Measurements from ENCODE around the gene AQP3. TPM values are rescaled to one million over a fixed set of nuclear protein-coding genes. Genes with fewer than 3 reads are reported as not detected.

The AQP3 gene
- total RNA-seq, 2 donors from 2014 or later: 2.2 to 2.7 TPM

DNA sequence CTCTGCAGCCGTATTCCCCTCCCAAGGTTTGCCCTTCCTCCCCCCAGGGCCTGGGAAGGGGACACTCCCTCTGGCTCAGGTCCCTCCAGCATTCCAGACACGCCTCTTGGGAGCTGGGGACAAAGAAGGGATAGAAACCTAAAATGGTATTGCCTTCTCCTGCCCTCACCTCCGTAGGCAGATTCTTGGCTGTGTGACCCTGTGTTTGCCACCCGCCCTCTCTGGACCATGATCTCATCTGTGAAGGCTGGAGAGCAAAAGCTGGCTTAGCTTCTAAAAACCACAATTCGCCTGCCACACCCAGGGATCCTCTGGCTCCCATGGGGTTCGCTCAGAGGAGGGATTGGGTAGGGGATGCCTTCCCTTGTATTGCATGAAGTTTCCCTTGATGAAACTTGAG, 7.7 kb downstream of the AQP3 start:
- DNase-seq: no peak
- no peaks in the 10 kb centered on the region for H3K36me3 Mint-ChIP-seq (ENCODE audit: low read depth)
- peaks cover 21% of the 10 kb centered on the region for H3K4me1 Mint-ChIP-seq
- H3K27me3 Mint-ChIP-seq (ENCODE audit: insufficient read depth): peaks cover 7% of the 10 kb centered on the region
- H3K4me3 Mint-ChIP-seq: no peak overlapping the region
- H3K9me3 Mint-ChIP-seq: no peaks in the 10 kb centered on the region
- Histone ChIP-seq H3K9ac (ENCODE audit: extremely low read depth, low read length, poor library complexity, severe bottlenecking) (no peak overlapping the region), H3K4me1 (ENCODE audit: control insufficient read depth, insufficient read depth, low read length) (peaks cover 2% of the 10 kb centered on the region), H3K27ac (ENCODE audit: low read depth, low read length) (no peak overlapping the region), H3K27me3 (ENCODE audit: control insufficient read depth, insufficient read depth, low read length, poor library complexity, severe bottlenecking) (no peaks in the 10 kb centered on the region), H3K9me3 (ENCODE audit: control insufficient read depth, low read length) (no peaks in the 10 kb centered on the region), H3K36me3 (ENCODE audit: control insufficient read depth, insufficient read depth, low read length) (no peaks in the 10 kb centered on the region), H3K4me3 (ENCODE audit: low read length) (no peak overlapping the region)
- WGBS, 2 experiments (ENCODE audit: insufficient coverage in 1 of 2, insufficient read length in 1 of 2): 78 to 84% methylated on average over 3 to 6 of the region's 6 CpGs
- H3K27ac Mint-ChIP-seq: no peak overlapping the region
- TF ChIP-seq, protein P1, sequence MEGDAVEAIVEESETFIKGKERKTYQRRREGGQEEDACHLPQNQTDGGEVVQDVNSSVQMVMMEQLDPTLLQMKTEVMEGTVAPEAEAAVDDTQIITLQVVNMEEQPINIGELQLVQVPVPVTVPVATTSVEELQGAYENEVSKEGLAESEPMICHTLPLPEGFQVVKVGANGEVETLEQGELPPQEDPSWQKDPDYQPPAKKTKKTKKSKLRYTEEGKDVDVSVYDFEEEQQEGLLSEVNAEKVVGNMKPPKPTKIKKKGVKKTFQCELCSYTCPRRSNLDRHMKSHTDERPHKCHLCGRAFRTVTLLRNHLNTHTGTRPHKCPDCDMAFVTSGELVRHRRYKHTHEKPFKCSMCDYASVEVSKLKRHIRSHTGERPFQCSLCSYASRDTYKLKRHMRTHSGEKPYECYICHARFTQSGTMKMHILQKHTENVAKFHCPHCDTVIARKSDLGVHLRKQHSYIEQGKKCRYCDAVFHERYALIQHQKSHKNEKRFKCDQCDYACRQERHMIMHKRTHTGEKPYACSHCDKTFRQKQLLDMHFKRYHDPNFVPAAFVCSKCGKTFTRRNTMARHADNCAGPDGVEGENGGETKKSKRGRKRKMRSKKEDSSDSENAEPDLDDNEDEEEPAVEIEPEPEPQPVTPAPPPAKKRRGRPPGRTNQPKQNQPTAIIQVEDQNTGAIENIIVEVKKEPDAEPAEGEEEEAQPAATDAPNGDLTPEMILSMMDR (conservative IDR thresholded peaks at IDR 0.05): no peak

DNA sequence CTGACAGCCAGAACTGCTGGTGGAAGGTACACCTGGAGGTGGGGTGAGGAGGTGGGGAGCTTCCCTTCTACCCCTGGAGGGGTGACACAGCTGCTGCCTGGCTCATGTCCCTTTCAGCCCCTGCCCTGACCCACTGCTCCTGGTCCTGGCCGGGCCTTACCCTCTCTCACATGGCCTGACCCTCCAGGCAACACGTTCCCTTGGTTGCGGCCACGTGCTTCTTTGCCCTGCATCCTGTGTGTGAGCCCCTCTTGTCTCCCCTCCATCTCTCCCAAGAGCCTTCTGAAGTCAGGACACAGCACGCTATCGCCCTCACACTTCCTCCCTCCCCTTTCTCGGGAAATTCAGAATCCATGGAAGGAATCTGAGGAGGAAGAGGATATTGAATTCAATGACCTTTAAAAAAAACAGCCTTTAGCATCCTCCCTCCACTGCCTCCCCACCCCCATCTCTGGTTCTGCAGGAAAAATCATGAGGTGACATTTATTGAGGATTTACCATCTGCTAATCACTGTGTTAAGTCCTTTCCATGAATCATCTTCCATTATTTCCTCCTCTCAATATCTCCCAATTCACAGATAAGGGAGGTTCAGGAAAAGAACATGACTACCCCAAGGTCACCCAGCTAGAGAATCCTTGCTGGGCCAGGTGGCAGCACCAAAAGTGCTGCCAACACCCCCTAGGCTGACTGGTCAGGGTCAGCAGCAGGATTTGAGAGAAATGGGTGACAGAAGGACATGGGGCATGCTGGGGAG, 8.3 kb downstream of the AQP3 start:
- no peaks in the 10 kb centered on the region for H3K9me3 Mint-ChIP-seq
- H3K4me1 Mint-ChIP-seq: peaks cover 21% of the 10 kb centered on the region
- Histone ChIP-seq H3K27me3 (ENCODE audit: control insufficient read depth, insufficient read depth, low read length, poor library complexity, severe bottlenecking) (no peaks in the 10 kb centered on the region), H3K4me3 (ENCODE audit: low read length) (no peak overlapping the region), H3K36me3 (ENCODE audit: control insufficient read depth, insufficient read depth, low read length) (no peaks in the 10 kb centered on the region), H3K27ac (ENCODE audit: low read depth, low read length) (no peak overlapping the region), H3K9ac (ENCODE audit: extremely low read depth, low read length, poor library complexity, severe bottlenecking) (no peak overlapping the region), H3K9me3 (ENCODE audit: control insufficient read depth, low read length) (no peaks in the 10 kb centered on the region), H3K4me1 (ENCODE audit: control insufficient read depth, insufficient read depth, low read length) (no peaks in the 10 kb centered on the region)
- H3K4me3 Mint-ChIP-seq: no peak overlapping the region
- WGBS, 2 experiments (ENCODE audit: insufficient coverage in 1 of 2, insufficient read length in 1 of 2): 83 to 90% methylated on average over 6 of the region's 7 CpGs
- H3K27me3 Mint-ChIP-seq (ENCODE audit: insufficient read depth): peaks cover 7% of the 10 kb centered on the region
- no peaks in the 10 kb centered on the region for H3K36me3 Mint-ChIP-seq (ENCODE audit: low read depth)
- no peak overlapping the region for H3K27ac Mint-ChIP-seq
- no peak for DNase-seq
- TF ChIP-seq, protein P1 (conservative IDR thresholded peaks at IDR 0.05): no peak

DNA sequence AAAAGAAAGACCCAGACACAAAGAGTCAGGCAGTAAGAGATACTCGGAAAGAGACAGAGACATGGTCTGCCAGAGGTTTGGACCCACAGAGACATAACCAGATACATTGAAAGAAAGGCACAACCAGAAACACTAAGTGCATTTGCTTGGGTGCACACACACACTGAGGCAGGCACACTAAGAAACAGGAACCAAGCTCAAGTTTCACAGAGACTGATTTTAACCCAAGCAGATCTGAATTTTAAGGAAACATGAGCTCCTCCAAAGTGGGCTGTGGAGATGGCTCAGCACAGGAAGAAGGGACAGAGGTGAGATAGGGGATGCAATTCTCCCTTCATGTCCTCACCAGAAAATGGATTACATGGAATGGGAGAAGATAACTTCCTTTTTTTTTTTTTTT, 9.5 kb downstream of the AQP3 start:
- H3K27me3 ChIP-seq (ENCODE audit: control insufficient read depth, insufficient read depth, low read length, poor library complexity, severe bottlenecking): no peaks in the 10 kb centered on the region
- no peak overlapping the region for H3K27ac Mint-ChIP-seq
- no peak overlapping the region for H3K27ac ChIP-seq (ENCODE audit: low read depth, low read length)
- H3K9ac ChIP-seq (ENCODE audit: extremely low read depth, low read length, poor library complexity, severe bottlenecking): no peak overlapping the region
- peaks cover 7% of the 10 kb centered on the region for H3K27me3 Mint-ChIP-seq (ENCODE audit: insufficient read depth)
- TF ChIP-seq, protein P1 (conservative IDR thresholded peaks at IDR 0.05): no peak
- no peaks in the 10 kb centered on the region for H3K36me3 Mint-ChIP-seq (ENCODE audit: low read depth)
- H3K4me1 ChIP-seq (ENCODE audit: control insufficient read depth, insufficient read depth, low read length): no peaks in the 10 kb centered on the region
- no peak overlapping the region for H3K4me3 Mint-ChIP-seq
- peaks cover 13% of the 10 kb centered on the region for H3K4me1 Mint-ChIP-seq
- 82 to 89% methylated on average over 1 of the region's 1 CpG for WGBS, 2 experiments (ENCODE audit: insufficient coverage in 1 of 2, insufficient read length in 1 of 2)
- no peaks in the 10 kb centered on the region for H3K9me3 Mint-ChIP-seq
- H3K36me3 ChIP-seq (ENCODE audit: control insufficient read depth, insufficient read depth, low read length): no peaks in the 10 kb centered on the region
- no peak for DNase-seq
- no peak overlapping the region for H3K4me3 ChIP-seq (ENCODE audit: low read length)
- no peaks in the 10 kb centered on the region for H3K9me3 ChIP-seq (ENCODE audit: control insufficient read depth, low read length)

All from endodermal cell (in vitro differentiated cells).